KOPT-K1 (cell line): ENCODE results near the gene PGAP1.

Experiments
- H3K27ac ChIP-seq: fragments of 200-600 bp; sonication (generic); 2 replicates; pipeline ENCODE4 v1.5.1; 2016; ENCODE audit warnings: antibody characterized with exemption, mild to moderate bottlenecking, low read depth, low read length; ENCODE audit not compliant: poor library complexity, severe bottlenecking
- H3K36me3 ChIP-seq: fragments of 200-600 bp; sonication (generic); 2 replicates; pipeline ENCODE4 v1.5.1; 2017; ENCODE audit warnings: antibody characterized with exemption, mild to moderate bottlenecking, low read length, moderate library complexity; ENCODE audit not compliant: insufficient read depth
- H3K9me3 ChIP-seq: fragments of 200-600 bp; sonication (generic); 2 replicates; pipeline ENCODE4 v1.5.1; 2017; ENCODE audit warnings: antibody characterized with exemption, low read length, mild to moderate bottlenecking; ENCODE audit not compliant: insufficient read depth, poor library complexity, severe bottlenecking

PGAP1 gene

GRCh38 chr2:196823750-196824522, 102.6 kb downstream of the PGAP1 start:
- H3K9me3 ChIP-seq = no peaks in the 10 kb centered on the region
- H3K27ac ChIP-seq = no peak overlapping the region
- H3K36me3 ChIP-seq = no peaks in the 10 kb centered on the region

- H3K9me3 ChIP-seq = peaks cover 18% of the 10 kb centered on the region
- no peaks in the 10 kb centered on the region for H3K36me3 ChIP-seq
- no peak overlapping the region for H3K27ac ChIP-seq
These were observed 105.3 kb downstream of the PGAP1 start for GRCh38 chr2:196821195-196821594.

- H3K27ac ChIP-seq = no peak within 1 kb of the TSS
- no peaks in the 10 kb centered on the region for H3K36me3 ChIP-seq
- no peaks in the 10 kb centered on the region for H3K9me3 ChIP-seq
These were observed 117.2 kb downstream of the PGAP1 start, which contains the start of gene C2orf66 for GRCh38 chr2:196809260-196809659. Gene C2orf66, minus strand, starts transcription at chr2:196809355. Its CDS starts 19 bp downstream, at chr2:196809336.

GRCh38 chr2:196808083-196808665, 118.3 kb downstream of the PGAP1 start:
- Histone ChIP-seq H3K36me3 (no peaks in the 10 kb centered on the region), H3K9me3 (no peaks in the 10 kb centered on the region), H3K27ac (no peak overlapping the region)

- H3K27ac ChIP-seq = no peak overlapping the region
- H3K36me3 ChIP-seq = no peaks in the 10 kb centered on the region
- H3K9me3 ChIP-seq = no peaks in the 10 kb centered on the region
These were observed 122.1 kb downstream of the PGAP1 start for GRCh38 chr2:196804381-196804780.

GRCh38 chr2:196802401-196802800, 124.1 kb downstream of the PGAP1 start:
- Histone ChIP-seq H3K9me3 (no peaks in the 10 kb centered on the region), H3K27ac (no peak overlapping the region), H3K36me3 (peaks cover 5% of the 10 kb centered on the region)

GRCh38 chr2:196801674-196802261, 124.7 kb downstream of the PGAP1 start:
- no peaks in the 10 kb centered on the region for H3K9me3 ChIP-seq
- peaks cover 11% of the 10 kb centered on the region for H3K36me3 ChIP-seq
- no peak overlapping the region for H3K27ac ChIP-seq

- peak overlapping the region; percentile 79 for H3K27ac ChIP-seq
- H3K36me3 ChIP-seq = peaks cover 33% of the 10 kb centered on the region
- no peaks in the 10 kb centered on the region for H3K9me3 ChIP-seq
These were observed 127.5 kb downstream of the PGAP1 start for GRCh38 chr2:196798980-196799379.

GRCh38 chr2:196792865-196793264, 133.6 kb downstream of the PGAP1 start:
- Histone ChIP-seq H3K27ac (no peak overlapping the region), H3K36me3 (peaks cover 94% of the 10 kb centered on the region), H3K9me3 (no peaks in the 10 kb centered on the region)

- H3K36me3 ChIP-seq = peaks cover 97% of the 10 kb centered on the region
These were observed 142.9 kb downstream of the PGAP1 start for GRCh38 chr2:196783431-196784094.

More at GRCh38 chr2:196783431-196784094, 142.9 kb downstream of the PGAP1 start:
- Histone ChIP-seq H3K27ac (no peak overlapping the region), H3K9me3 (no peaks in the 10 kb centered on the region)
